GM18873 (cell line): Measurements from ENCODE around the gene CREBRF.
"Not testable (repeated sequence)": the region's sequence is repeated elsewhere in the genome, so short reads cannot be mapped to it uniquely, and the experiment has no call there.

Source experiments
- ATAC-seq: cut with Tn5 transposase; IDR thresholded peaks from one replicate; pipeline ENCODE4 v1.9.1; 2021; ENCODE audit warnings: mild to moderate bottlenecking, moderate library complexity, moderate number of reproducible peaks; ENCODE audit not compliant: unreplicated experiment, low FRiP score

Gene CREBRF

DNA sequence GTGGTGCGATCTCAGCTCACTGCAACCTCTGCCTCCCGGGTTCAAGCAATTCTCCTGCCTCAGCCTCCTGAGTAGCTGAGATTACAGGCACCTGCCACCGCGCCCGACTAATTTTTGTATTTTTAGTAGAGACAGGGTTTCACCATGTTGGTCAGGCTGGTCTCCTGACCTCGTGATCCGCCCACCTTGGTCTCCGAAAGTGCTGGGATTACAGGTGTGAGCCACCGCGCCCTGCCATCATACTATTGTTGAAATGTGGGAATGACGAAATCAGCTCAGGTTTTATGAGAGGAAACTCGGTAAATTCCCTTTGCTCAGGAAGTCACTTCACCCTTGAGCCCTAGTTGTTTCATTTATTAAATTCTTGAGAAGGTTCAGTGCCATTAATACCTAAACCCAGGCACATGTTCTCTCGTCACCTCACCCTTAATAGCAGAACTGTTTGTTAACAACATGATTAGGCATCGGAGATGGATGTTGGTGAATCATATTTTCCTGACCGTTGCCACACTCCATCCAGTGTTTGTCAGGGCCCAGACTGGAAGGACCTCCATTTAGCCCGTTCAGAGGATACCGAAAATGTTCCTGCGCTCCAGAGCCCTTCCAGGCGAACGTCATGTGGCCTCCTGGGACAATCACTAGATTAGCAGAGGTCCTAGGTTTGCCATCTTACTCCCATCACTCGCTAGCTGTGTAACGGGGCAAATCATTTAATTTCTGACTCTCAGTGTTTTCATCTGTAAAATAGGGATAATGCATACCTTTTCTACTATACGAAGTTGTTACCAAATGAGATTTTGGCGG lies 20.0 kb upstream of the CREBRF start:
- peak; percentile 46 for ATAC-seq

DNA sequence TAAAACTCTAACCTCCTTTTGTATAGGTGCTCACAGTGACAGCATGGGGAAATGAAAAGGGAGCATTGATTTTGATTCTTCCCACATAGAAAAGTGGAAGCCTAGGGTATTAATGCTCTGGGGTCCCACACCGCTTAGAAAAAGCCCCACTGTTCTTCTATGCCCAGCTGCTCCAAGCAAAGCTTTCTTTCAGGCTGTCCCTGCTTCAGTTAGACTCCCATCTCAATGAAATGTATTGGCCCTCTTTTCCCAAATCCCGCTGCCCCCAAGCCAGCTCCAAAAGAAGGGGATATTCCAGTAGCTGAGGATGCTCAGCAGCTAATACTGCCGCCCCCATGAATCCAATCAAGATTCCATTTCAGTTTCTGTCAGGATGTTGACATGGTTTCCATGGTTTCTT lies 17.0 kb upstream of the CREBRF start:
- no peak for ATAC-seq

DNA sequence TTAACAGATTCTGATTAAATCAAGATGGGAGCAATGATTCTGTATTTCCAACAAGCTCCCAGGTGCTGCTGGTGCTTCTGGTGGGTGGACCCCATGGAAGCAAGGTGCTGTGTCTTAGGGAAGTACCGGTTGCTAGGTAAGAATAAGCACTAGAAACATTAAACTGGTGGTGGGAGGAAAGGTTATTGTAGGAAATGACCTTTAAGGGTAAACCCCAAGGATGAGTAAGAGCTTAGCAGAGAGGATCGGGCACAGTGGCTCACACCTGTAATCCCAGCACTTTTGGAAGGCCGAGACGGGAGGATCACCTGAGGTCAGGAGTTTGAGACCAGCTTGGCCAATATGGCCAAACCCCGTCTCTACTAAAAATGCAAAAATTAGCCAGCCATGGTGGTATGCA lies 16.2 kb upstream of the CREBRF start:
- no peak for ATAC-seq

DNA sequence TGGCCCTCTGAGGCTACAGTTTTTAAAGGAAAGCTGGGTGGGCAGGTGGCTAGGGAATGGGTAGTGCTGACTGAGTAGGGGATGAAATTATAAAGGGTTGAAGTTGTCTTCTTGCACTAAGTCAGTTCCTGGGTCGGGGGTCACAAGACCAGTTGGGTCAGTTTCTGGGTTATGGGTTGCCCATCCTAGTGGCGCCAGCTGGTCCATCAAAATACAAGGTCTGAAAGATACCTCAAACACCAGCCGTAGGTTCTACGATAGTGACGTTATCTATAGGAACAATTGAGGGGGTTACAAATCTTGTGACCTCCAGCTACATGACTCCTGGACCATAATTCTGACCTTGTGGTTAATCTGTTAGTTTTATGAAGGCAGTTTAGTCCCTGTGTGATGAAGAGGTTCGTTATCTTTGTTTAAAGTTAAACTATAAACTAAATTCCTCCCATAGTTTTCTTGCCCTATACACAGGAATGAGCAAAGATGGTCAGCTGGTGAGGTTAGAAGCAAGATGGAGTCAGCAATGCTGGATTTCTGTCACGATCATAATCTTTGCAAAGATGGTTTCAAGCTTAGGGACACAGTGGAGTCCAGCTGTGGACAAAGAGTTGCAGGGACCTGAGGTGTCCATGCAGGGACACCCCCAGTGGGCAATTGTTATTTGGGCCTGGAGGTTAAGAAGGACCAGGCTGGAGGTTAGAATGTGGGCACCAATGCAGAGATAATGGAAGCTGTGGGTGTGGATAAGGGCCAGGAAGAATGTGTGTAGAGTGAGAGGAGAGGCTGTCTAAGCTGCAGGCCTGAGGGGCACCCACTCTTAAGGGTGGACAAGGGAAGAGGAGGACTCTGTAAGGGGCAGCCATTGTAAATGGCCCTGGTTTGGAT lies 14.0 kb upstream of the CREBRF start:
- ATAC-seq, result no peak

DNA sequence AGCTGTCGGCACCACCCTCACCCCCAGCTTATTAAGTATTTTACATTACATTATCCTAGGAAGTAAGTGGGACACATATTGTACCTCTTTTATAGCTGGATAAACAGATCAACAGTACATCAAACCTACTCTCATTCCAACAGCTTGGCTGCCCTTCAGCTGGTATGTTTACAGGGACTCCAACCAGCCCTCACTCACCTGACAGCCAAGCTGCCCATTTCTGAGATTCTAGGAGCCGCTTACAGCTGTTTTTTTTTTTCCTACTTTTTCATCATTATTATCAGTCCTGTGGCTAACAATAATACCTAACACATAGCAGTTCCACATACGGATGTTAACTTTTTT lies 13.4 kb upstream of the CREBRF start:
- no peak for ATAC-seq

DNA sequence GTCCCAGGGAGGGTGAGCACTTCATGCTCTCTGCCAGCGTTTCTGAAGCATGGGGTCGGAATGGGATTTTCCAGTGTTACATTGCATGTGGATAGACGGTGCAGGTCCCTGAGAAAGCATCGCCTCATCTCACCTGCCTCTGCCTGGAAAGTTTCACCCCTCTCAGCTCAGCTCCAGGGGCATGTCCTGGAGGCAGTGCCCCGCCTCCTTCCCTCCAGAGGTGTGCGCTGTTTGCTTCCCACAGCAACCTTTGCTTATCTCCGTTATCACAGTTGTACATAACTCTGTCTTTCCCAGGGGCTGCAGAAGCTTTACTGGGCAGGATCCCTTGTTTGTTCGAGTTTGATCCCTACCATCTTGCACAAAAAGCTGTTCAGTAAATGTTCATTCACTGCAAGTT lies 10.7 kb upstream of the CREBRF start:
- no peak for ATAC-seq

DNA sequence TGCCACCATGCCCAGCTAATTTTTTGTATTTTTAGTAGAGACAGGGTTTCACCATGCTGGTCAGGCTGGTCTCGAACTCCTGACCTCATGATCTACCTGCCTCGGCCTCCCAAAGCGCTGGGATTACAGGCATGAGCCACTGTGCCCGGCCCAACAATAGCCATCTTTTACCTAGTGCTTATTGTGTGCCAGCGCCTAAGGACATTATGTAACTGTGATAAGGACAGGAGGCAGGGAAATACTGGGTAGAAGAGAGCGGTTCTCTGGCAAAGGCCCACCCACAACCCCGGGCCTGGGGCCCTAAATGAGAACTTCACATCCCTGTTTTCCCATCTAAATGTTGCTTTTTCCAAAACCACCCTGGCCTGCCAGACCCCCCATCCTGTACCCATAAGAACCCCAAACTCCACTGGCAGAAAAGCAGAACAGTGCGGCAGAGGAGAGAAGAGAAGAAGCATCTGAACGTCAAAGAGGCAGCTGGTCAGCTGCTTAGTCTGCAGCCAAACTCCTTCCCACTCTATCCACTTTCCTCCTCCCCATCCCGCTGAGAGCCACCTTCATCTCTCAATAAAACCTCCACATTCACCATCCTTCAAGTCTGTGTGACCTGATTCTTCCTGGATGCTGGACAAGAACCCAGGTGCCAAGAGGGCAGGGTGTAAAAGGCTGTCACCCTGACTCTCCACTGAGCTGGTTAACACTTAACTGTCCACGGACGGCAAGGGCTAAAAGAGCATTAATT lies 8.9 kb upstream of the CREBRF start:
- not testable (repeated sequence) for ATAC-seq

DNA sequence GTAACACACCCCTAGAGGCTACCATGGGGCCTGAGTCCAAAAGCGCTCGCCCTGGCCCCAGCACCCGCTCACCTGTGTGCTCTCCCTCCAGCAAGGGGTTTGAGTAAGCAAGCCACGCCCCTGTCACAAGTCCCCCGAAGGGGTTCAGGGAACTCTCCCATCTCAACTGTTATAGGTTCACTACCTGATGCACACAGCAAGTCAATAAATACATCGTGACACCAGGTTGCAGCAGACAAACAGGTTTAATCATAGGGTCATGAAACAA lies 8.4 kb upstream of the CREBRF start:
- no peak for ATAC-seq

DNA sequence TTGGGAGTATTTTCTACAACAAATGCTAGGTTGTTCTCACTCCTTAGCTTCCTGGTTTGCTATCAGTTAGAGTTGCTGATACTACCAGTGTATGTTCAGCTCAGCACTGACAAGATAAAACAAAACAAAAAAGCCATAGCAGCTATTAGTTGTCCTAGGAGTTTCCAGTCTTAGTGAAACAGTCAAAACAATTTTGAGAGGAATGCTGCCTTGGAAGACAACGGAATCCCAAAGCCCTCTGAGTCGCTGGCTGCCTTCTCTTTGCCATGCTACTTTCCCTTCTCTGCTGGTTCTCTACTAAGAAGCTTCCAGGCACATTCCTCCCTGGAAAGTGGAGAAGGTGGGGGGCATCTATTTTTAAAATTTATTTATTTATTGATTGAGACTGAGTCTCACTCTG lies 5.4 kb upstream of the CREBRF start:
- ATAC-seq, result no peak

DNA sequence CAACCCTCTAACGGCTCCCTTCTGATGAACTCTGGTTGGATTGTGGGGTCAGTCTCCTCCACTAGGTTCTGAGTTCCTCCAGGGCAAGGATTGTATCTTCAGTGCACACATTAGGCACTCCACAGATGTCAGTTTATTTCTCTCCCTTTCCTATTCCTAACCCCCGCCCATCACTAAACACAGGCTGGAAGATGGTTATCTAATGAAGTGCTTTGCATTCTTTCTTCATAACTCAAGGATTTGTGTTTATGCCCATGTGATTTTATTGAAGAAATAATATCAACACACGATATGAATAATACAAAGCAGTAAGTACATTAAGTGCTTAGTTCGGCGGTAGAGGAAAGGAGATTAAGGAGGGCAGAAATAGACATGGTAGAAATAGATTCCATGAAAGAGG lies 4.4 kb upstream of the CREBRF start:
- ATAC-seq, result no peak

DNA sequence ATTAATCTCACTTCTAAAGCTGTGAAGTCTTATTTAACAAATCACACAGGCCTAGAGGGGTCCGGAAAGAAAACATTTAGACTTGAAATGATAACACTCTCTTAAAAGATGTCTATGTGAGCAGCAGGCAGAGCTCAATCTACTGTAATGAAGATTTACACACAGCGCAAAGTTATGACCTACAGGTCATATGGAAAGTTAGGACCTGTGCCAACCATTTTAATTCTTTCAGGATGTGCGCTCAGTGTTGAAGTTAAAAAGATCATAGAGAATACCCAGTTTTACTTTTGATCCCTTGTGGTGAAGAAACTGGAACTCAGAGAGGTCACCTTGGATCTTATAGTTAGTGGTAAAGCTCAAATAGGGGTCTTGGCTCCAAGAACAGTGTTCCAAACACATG lies 3.1 kb upstream of the CREBRF start:
- ATAC-seq, result no peak

DNA sequence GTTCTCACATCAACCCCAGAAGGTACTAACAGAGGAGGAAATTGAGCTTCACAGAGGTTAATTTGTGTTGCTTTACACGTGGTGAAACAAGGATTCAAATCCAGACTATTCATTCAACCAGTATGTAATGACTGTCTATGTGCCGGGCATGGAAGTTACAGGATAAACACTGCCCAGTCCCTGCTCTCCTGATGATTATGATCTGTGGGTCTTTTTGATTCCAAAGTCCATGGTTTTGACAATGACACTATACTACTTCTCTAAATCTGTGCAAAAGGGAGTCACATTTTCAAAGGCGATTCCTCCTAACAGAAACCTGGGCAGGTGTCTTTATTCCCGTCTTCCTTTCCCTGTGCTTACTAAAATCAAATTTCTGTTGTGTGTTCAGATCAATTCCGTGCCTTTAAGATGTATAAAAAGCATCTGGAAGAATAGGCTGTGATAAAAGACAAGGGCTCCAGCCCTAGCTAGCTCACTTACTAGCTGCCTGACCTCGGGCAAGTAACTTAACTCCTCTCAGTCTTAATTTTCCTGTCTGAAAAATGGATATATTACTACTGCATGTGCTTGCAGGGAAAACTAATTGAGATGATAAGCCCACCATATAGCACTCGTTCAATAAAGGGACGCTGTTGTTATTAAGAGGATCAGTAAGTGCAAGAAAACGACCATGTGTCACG lies 970 bp upstream of the CREBRF start:
- no peak for ATAC-seq

DNA sequence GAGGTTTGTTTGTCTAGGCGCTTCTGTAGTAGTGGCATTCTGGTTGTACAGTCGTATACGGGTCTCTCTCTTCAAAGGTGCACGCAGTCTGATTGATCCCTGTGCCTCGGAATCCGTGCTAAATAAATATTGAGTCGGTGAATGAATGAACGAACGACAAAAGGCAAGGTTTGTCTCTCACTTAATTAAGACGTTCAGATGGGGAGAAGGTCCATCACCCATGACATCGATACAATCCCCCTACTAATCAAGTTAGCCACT lies 500 bp upstream of the CREBRF start:
- ATAC-seq, result no peak

DNA sequence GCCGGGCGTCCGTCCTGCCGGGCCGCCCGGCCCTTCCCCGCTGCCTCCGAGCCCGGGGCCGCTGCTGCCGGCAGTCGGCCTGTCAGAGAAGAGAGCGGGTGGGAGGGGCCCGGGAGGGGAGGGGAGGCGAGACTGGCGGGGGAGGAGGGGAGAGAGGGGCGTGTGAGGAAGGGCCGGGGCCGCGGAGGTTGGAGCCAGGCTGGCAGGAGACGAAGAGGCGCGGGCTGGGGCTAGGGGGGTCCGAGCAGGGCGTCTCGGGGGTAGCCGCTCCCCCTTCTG lies 570 bp downstream of the CREBRF start:
- ATAC-seq, result no peak

DNA sequence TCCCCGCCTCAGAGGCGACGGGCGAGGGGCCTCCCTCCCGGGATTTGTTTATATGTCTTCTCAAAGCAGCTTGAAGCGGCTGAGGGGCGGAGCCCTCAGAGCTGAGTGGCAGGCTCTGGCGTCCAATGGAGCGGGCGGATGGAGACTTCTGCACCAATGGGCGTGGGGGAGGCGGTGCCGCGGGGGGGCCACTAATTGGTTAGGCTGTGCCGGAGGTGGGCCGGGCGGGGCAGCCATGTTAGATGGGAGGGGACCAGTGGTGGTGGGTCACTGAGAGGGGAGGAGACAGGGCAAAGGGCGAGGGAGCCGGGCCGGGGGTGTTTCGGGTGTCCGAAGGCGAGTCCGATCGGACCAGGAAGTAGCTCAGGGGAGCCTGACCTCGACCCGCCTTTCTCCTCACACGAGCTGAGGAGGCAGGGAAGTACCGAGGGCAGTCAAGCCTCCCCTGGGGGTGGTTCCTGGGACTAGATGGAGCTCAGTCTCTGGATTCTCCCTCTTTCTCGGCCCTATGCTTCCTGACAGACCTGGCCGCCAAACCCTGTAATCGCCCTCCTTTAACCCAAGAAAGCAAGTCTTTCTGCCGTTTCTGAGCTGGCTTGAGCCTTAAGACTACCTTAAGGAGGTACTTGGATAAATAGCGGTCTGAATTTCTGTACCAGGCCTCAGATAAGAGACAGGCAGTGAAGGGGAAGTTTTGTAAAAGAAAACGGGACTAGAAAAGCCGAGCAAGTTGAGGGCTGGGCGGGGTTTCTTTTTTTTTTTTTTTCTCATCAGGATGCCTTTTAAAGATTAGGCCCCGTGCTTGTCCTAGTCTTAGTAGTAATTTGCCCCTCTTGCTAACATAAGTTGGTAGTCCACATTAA lies 1.1 kb downstream of the CREBRF start:
- peak; percentile 80 for ATAC-seq

DNA sequence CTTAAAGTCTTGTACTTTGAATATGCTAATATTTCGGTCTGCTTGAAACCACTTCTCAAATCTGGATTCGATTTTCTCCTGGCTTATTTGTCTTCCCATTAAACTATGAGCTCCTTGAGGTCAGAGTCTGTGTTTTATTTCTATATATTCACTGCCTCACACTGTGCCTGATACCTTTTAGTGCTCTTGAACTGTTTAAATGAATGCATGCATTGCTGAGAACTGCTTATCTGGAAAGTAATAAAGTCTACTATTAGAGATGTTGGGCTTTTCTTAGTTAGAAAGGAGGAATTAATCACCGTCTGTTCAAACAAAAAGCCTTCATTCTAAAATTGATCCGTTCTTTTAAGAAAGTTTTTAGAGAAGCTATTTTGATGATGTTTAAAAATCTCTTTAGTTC lies 6.0 kb downstream of the CREBRF start:
- no peak for ATAC-seq

DNA sequence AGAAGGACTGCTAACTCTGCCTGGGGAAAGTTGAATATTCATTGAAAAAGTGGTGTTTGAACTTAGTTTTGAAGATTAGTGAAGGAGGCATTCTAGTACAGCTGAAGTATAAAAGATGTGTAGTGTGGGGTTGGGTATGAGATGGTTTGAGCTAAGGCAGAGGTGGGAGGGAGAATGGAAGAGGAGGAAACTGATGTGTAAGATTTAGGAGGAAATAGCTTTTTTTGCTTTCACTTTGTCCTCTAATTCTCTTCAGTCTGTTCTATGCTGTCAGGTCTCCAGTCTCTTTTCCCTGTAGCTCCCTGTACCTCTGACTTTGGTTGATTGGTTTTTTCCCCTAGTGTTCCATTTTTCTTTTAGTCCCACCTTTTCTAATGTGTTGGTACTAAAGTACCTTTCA lies 9.0 kb downstream of the CREBRF start:
- no peak for ATAC-seq

DNA sequence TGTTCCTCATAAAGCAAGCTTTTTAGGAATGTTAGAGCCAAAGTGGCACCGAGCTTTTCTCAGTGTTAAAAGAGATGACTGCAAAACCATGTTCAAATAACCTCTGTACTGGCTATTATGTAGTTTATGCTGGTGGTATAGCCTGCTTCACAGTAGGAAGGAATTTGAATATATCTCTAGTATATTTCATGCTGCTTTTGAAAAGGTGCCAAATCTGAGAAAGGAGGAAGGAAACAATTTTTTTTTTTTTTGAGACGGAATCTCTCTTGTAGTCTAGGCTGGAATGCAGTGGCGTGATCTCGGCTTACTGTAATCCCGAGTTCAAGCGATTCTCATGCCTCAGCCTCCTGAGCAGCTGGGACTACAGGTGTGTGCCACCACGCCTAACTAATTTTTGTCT lies 13.5 kb downstream of the CREBRF start:
- no peak for ATAC-seq

DNA sequence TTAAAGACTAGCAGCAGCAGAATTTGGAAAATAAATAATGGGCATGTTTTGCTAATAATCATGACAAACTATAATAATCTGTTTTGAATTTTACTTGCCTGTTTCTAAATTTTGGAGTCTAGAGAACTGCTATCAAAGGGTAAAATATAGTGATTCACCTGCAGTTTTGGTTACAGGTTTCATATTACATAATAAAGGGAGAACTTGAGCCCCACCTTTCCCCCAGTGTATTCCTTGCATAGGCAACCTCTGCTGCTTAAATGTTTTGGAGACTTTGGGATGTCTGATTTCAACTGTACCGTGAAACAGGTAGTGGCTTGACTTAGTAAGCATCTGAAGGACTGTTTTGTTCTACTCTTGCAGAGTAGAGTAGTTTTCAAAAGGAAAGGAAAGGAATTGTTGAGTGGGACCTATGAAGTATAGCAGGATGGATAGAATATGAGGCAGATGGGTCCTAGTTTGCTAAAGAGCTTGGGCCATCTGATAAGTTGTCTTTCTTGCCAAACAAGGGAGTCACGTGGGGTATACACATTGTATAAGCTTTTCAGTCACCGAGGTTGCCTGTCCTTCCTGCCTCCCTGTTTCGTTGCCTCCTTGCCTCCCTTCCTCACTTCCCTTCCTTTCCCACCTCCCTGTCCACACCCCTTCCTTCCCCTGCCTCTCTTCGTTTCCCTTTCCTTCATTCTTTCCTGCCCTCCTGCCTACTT lies 19.1 kb downstream of the CREBRF start:
- ATAC-seq, result no peak

DNA sequence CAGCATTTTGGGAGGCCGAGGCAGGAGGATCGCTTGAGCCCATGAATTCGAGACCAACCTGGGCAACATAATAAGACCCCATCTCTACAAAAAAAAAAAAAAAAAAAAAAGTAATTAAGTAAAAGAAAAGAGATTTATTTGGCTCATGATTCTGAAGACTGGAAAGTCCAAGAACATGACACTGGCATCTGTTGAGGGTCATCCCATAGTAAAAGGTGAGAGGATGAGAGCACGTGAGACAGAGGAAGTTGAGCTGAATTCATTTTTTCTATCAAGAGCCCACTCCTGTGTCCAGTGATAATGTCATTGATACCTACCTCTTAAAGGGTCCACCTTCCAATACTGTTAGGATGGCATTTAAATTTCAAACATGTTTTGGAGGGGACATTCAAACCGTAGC lies 19.8 kb downstream of the CREBRF start:
- no peak for ATAC-seq
